Measurements from ENCODE around the gene URAD. TPM values are rescaled to one million over a fixed set of nuclear protein-coding genes. Genes with fewer than 3 reads are reported as not detected.

Gene URAD
- total RNA-seq, 1 experiment from 2014 or later, result not detected

DNA sequence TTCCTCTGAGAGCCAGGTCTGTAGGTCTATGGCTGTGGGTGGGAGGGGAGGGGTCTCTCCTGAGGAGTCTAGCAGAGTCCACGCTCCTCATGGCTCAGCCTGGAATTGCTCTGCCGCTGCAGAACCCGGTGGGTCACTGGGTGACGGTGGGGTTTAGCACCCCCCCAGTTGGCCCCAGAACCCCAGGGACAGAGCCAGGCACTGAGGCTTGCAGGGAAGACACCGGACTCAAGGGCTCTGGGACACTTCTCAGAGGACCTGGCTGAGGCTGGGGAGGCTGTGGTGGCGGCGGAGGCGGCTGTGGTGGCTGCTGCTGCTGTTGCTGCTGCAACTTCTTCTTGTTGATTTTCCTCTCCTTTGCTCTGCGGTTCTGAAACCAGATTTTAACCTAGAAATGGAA, 25.5 kb downstream of the URAD start:
- Histone ChIP-seq H3K27me3 (replicated peaks) (peaks cover 69% of the 10 kb centered on the region), H3K4me1 (replicated peaks) (peaks cover 7% of the 10 kb centered on the region; the same call in 1 of the 2 replicates), H3K36me3 (no peaks in the 10 kb centered on the region), H3K4me3 (no peak overlapping the region), H3K9me3 (replicated peaks) (no peaks in the 10 kb centered on the region), H3K27ac (no peak overlapping the region)
- DNase-seq (ENCODE audit: low read depth in 1 of 2, low spot score in 2 of 2), result no peak

DNA sequence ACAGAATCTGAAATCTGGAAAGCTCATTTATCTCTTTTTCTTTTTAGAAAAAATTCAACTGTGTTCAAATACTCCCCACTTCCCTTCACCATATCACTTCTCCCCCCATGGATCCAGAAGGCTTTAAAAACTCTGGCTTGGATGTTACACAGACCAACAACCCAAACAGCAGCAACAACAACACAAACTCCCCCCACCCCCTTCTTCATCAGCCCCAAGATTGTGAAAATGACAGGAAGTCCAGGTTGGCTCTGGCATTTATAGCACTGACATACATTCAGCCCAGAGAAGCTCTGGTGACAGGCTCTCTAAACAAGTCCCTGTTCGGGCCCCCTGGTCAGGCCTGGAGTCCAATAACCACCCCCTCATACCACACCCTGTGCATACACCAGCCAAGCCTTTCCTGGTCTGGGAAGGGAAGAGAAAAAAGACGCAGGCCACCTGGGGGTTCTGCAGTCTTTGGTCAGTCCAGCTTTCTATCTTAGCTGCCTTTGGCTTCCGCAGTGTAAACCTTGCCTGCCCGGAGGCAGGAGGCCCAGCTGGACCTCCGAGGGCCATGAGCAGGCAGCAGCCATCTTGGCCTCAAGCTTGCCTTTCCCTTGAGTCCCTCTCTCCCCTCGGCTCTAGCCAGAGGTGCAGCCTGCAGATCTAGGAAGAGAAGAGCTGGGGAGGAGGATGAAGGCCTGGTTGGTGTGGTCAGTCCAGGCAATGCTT, 26.2 kb downstream of the URAD start:
- no peak overlapping the region for H3K27ac ChIP-seq
- H3K9me3 ChIP-seq (replicated peaks), result no peaks in the 10 kb centered on the region
- no peak for DNase-seq (ENCODE audit: low read depth in 1 of 2, low spot score in 2 of 2)
- H3K4me3 ChIP-seq, result no peak overlapping the region
- no peaks in the 10 kb centered on the region for H3K36me3 ChIP-seq
- peaks cover 64% of the 10 kb centered on the region for H3K27me3 ChIP-seq (replicated peaks)
- peaks cover 7% of the 10 kb centered on the region; the same call in 1 of the 2 replicates for H3K4me1 ChIP-seq (replicated peaks)

DNA sequence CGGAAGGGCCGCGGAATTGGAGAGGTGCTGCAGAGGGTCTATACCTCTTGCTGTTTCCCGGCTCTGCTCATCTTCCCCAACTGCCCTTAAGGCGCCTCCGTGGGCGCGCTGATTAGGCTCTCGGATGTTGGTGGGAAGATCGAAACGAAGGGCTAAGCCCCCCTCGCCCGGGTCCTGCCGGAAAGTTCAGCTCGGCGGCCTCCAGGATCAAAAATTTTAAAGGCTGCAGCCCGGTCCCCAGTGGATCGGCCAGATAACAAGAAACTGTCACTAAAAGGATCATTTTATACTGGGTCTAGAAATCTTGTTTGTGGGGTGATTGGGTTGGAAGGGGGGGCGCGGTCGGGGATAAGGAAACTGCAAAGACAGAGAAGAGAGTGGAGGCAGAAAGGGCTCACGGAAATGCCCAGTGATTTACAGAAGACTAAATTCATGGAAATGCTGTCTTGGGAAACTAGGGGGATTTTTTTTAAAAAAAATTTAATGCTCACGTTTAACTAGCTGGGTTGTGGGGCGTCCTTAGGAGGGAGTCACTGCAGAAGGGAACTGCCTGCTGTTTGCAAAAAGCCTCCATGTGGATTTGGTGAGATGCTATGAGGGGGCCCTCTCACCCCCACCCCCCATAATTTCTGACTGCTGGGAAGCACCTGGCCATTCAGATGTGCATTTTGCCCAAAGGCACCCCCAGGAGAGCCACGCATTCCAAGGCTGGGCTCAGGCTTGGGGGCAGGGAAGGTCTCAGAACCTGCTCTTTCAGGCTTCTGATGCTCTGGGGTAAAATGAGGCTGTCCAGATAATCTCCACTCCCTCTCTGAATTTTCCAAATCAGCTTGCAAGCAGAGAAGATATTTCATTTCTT, 27.0 kb downstream of the URAD start:
- Histone ChIP-seq H3K4me1 (replicated peaks) (peaks cover 7% of the 10 kb centered on the region; the same call in 1 of the 2 replicates), H3K9me3 (replicated peaks) (no peaks in the 10 kb centered on the region), H3K27ac (no peak overlapping the region), H3K36me3 (no peaks in the 10 kb centered on the region), H3K27me3 (replicated peaks) (peaks cover 62% of the 10 kb centered on the region), H3K4me3 (no peak overlapping the region)
- no peak for DNase-seq (ENCODE audit: low read depth in 1 of 2, low spot score in 2 of 2)

DNA sequence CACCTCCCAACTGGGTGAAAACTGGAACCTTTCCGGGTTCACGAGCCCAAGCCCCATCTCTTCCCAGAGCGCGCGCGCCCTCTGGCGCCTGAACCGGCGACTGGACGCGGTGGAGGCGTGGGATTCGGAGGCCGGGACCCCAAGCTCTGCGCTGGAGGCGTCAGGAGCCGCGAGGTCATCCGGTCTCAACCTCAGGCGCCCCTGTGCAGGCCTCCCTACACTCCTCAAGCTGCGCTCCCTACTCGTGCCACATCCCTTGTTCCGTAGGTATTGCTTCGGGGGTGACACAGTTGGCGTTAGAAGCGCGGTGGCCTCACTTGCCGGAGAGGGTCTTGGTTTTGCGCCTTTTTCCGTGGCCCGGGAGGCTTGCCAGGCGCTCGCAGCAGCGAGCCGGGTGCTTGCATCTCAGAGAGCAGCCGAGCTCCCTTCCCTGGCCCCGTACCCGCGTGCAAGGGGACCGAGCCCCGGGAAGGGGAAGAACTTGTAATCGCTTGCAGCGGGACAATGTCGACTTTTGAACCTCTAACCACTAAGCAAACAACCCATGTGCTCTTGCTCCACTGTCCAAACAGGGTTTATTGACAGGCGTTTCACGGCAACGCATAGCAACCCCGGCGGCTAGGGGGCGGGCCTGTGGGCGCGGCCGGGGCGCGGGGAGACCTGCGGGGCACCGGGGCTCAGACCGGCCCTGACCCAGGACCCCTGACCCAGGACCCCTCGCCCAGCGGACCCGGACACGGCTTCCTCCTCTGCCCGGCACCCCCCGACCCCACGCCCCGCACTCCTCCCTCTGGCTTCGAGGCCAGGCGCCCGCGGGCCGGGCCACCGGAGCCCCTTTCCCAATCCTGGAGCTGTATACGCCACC, 27.9 kb downstream of the URAD start:
- Histone ChIP-seq H3K36me3 (no peaks in the 10 kb centered on the region), H3K4me3 (no peak overlapping the region), H3K27me3 (replicated peaks) (peaks cover 59% of the 10 kb centered on the region), H3K27ac (no peak overlapping the region), H3K4me1 (replicated peaks) (peaks cover 7% of the 10 kb centered on the region; the same call in 1 of the 2 replicates), H3K9me3 (replicated peaks) (no peaks in the 10 kb centered on the region)
- DNase-seq (ENCODE audit: low read depth in 1 of 2, low spot score in 2 of 2), result no peak

DNA sequence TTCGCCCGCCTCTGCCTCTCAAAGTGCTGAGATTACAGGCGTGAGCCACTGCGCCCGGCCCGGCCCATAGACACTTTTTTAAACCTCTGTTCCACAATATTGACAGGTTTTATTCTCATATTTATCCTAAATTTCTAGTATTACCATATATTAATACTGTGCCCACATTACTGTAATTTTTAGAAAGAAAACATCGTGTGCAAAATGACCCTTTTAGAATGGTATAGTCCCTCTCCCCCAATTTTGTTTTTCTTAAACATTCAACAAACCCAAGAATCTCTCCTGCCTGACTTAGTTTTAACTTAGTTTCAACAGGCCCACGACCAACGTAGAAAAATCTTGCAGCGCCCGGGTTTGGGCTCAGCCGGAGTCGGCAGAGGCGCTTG, 28.5 kb downstream of the URAD start:
- no peak for DNase-seq (ENCODE audit: low read depth in 1 of 2, low spot score in 2 of 2)
- Histone ChIP-seq H3K27ac (no peak overlapping the region), H3K4me1 (replicated peaks) (peaks cover 7% of the 10 kb centered on the region; the same call in 1 of the 2 replicates), H3K36me3 (no peaks in the 10 kb centered on the region), H3K4me3 (no peak overlapping the region), H3K9me3 (replicated peaks) (no peaks in the 10 kb centered on the region), H3K27me3 (replicated peaks) (peaks cover 59% of the 10 kb centered on the region)

DNA sequence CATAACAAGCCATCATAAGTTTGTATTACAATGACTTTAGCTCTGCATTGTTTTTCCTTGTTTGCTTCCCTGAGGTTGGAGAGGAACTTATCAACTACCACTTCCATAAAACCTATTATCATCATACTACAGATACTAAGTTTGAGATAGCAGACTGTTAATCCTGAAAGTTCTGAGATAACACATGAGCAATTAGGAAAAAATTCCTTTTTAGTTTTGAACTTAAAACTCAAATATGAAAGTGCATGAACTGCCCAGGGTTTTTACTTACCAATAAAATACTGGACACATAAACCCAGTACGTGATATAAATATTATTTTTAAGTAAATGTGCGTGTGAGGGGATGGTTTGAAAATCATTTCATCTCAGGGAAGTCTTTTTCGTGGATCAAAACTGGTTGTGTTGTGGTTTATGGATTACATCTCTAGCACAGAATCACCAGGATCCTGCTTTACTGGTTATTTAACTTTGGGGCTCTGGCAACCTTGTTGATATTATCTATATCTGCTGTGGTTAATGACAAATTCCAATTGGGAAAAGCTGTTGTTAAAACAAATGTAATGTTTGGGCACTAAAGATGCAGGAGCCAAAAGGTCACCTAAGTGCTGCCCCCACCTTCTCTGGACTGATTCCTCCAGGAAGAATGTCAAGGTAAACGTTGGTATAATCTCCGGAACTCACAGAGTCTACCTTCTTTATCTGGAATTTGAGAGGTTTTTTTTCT, 31.8 kb downstream of the URAD start:
- Histone ChIP-seq H3K27ac (no peak overlapping the region), H3K27me3 (replicated peaks) (peaks cover 70% of the 10 kb centered on the region), H3K4me3 (no peak overlapping the region)

DNA sequence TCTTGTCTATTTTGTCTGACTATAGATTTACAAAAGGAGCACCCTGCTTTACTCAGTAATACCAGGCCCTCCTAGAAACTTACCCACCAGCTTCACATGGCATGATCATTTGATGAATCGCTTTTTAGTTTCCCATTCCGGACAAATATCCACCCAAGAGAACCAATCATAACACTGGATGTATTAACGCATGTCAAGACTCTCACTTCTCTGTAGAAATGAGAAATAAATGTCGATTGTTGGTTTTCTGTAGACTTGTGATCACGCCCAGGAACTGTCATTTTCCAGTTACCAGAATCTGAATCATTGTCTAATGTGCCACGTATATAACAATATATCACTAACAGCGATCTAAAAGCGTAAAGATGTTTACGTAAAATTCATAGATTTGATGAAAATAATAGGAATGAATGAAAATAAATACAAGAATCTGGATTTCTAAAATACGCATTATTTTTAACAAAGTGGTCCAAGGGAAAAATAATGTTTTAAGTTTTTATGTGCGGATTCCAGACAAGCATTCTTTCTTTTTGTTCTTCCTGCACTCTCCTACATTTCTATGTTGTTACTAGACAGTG, 33.4 kb downstream of the URAD start:
- DNase-seq (ENCODE audit: low read depth in 1 of 2, low spot score in 2 of 2), result no peak
- Histone ChIP-seq H3K4me1 (replicated peaks) (peaks cover 11% of the 10 kb centered on the region), H3K27ac (no peak overlapping the region), H3K36me3 (no peaks in the 10 kb centered on the region), H3K4me3 (no peak overlapping the region), H3K9me3 (replicated peaks) (no peaks in the 10 kb centered on the region; the same call in 1 of the 2 replicates), H3K27me3 (replicated peaks) (peaks cover 55% of the 10 kb centered on the region)

More for the DNA sequence above, 31.8 kb downstream of the URAD start:
- Histone ChIP-seq H3K4me1 (replicated peaks) (peaks cover 17% of the 10 kb centered on the region), H3K9me3 (replicated peaks) (no peaks in the 10 kb centered on the region; the same call in 1 of the 2 replicates), H3K36me3 (no peaks in the 10 kb centered on the region)
- no peak for DNase-seq (ENCODE audit: low read depth in 1 of 2, low spot score in 2 of 2)

DNA sequence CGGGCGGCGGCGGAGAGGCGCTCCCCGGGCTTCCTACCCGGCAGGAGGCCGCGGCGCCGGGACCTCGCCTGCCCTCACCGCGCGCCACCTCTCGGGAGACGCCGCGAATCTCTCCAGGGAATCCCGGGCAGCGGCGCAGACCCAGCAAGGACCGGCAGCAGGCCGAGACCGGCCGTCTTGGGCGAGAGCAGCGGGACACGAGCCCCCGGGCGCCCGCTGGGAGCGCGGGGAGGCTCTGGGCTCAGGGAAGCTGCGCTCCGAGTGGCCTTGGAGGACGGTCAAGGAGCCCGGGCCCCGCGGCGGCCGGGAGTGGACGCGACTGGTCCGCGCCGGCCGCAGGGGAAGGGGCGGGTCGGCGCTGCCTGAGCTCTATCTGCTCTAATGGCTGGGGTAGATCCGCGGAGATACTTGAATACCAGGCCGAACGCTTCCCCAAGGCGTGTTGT, 34.1 kb downstream of the URAD start:
- no peak for DNase-seq (ENCODE audit: low read depth in 1 of 2, low spot score in 2 of 2)
- H3K27ac ChIP-seq, result no peak overlapping the region
- H3K4me3 ChIP-seq, result peak overlapping the region; percentile 26
- H3K27me3 ChIP-seq (replicated peaks), result peaks cover 49% of the 10 kb centered on the region
- no peaks in the 10 kb centered on the region for H3K36me3 ChIP-seq
- H3K4me1 ChIP-seq (replicated peaks), result peaks cover 11% of the 10 kb centered on the region
- H3K9me3 ChIP-seq (replicated peaks), result no peaks in the 10 kb centered on the region; the same call in 1 of the 2 replicates

DNA sequence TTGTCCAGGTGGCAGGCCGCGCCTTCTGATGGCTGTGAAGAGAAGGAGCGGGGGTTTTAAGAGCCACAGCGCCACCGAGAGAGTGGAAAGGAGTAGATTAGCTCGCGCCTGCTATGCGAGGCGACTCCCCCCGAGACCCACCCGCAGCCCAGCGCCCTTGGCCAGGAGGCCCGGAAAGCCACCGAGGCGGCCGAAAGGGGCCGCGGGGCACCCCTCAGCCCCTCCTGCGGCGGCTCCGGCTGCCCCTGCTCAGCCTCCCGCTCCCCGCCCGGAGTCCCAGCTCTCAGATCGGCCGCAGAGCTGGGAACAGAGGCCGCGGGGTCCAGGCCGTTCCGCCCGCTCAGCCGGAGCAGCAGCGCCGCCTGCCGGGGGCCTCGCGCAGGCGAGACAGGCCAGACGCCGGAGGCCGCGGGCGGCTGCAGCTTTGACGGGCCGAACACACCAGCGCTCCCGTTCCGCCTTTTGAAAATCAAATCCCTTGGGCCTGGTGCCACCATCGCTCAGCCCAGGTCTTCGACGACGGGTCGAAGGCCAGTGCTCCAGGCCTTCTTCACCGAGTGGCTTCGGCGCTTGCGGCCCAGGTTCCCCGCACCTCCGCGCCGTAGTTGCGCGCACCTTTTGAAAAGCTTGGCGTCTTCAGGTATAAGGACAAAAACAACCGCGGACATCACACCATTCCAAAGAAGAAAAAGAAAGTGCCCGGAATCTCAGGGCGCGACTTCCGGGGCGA, 34.7 kb downstream of the URAD start:
- H3K27me3 ChIP-seq (replicated peaks), result peaks cover 43% of the 10 kb centered on the region
- no peak overlapping the region for H3K27ac ChIP-seq
- H3K36me3 ChIP-seq, result no peaks in the 10 kb centered on the region
- peak overlapping the region; percentile 26 for H3K4me3 ChIP-seq
- peak in 1 of 2 experiments; percentile 42 for DNase-seq (ENCODE audit: low read depth in 1 of 2, low spot score in 2 of 2)
- peaks cover 11% of the 10 kb centered on the region for H3K4me1 ChIP-seq (replicated peaks)
- H3K9me3 ChIP-seq (replicated peaks), result no peaks in the 10 kb centered on the region; the same call in 1 of the 2 replicates

DNA sequence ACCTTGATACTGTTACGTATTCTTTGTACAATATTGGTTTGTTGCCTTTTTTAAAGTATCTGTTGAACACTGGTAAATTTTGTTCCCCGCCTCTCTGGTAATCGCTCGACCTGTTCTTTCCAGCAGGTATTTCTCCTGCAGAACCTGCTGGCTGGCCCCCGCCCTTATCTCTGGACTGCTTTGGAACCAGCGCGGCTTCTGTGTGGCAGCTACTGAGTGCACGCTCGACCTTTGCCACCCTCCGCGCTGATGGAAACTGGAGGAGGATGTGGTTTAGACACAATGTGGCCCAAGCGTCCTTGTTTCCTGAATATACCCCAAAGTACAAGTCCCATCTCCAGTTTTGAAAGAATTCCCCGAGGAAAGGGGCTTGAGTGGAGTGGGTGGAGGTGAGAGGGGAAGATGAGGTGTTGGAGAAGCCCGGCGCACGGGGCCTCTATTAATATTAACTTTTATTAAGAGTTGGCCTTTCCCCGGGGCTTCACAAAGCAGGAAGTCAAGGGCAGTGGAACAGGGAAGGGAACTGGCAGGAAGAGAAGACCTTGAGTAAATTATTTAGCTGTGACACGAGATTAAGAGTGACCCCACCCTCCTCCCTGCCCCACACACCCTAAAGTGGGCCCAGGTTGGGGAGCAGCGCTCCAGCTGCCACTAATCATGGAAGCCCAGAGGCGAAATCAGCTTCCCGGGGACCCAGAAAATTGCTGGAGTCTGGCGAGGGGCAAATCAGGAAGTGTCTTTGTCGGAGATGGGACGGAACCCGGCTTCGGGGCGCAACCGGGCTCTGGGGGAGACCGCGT, 35.4 kb downstream of the URAD start:
- Histone ChIP-seq H3K27ac (no peak overlapping the region), H3K27me3 (replicated peaks) (peaks cover 38% of the 10 kb centered on the region), H3K36me3 (no peaks in the 10 kb centered on the region), H3K4me3 (no peak overlapping the region), H3K4me1 (replicated peaks) (peaks cover 11% of the 10 kb centered on the region), H3K9me3 (replicated peaks) (no peaks in the 10 kb centered on the region; the same call in 1 of the 2 replicates)
- no peak for DNase-seq (ENCODE audit: low read depth in 1 of 2, low spot score in 2 of 2)

DNA sequence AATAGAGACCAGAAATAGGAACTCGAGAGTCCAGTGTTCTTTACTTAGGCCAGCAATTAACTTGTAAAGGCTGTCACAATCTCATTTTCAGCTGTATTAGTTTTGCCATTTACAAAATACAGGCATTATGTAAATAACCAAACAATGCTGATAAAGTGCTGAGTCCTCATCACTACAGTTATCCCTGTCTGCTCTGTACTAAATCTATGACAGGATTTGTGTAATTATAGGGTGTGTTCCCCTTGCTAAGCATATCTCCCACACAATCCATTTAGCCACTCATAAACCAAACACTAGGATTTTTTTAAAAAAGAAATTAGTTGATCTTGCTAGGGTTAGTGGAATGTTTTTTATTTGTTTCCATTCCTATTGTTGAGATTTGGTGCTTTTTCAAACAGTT, 45.5 kb downstream of the URAD start:
- H3K4me1 ChIP-seq (replicated peaks), result no peaks in the 10 kb centered on the region
- no peak for DNase-seq (ENCODE audit: low read depth in 1 of 2, low spot score in 2 of 2)
- no peaks in the 10 kb centered on the region for H3K36me3 ChIP-seq
- no peaks in the 10 kb centered on the region for H3K27me3 ChIP-seq (replicated peaks)
- 0 out of 2 replicates have a peak, but pooled peaks cover 3% of the 10 kb centered on the region for H3K9me3 ChIP-seq (replicated peaks)
- H3K27ac ChIP-seq, result no peak overlapping the region
- no peak overlapping the region for H3K4me3 ChIP-seq
